Neural progenitor cell (in vitro differentiated cells): ENCODE data around the gene CRNN. TPM values are rescaled to one million over a fixed set of nuclear protein-coding genes. Genes with fewer than 3 reads are reported as not detected.

Source experiments
- DNase-seq: peaks from one replicate; pipeline ENCODE4 v3.0.0-alpha.2; 2016; ENCODE audit warnings: low spot score
- H2AFZ ChIP-seq: fragments of 200-600 bp; sonication (generic); replicated peaks from 2 replicates; pipeline ENCODE4 v1.6.1; 2016; ENCODE audit warnings: antibody characterized with exemption
- H3F3A ChIP-seq: fragments of 200-600 bp; sonication (generic); 2 replicates; pipeline ENCODE4 v1.6.1; 2016; ENCODE audit warnings: antibody characterized with exemption, low read depth
- H3K27ac ChIP-seq: fragments of 200-600 bp; sonication (generic); 2 replicates; pipeline ENCODE4 v1.5.1; 2016; ENCODE audit warnings: mild to moderate bottlenecking
- H3K27me3 ChIP-seq: fragments of 200-600 bp; sonication (generic); 2 replicates; pipeline ENCODE4 v1.6.1; 2016; ENCODE audit warnings: mild to moderate bottlenecking, moderate library complexity
- H3K36me3 ChIP-seq: fragments of 200-600 bp; sonication (generic); 2 replicates; pipeline ENCODE4 v1.5.1; 2016
- H3K4me1 ChIP-seq: fragments of 200-600 bp; sonication (generic); 2 replicates; pipeline ENCODE4 v1.6.1; 2016; ENCODE audit warnings: mixed run types
- H3K4me2 ChIP-seq: fragments of 200-600 bp; sonication (generic); 2 replicates; pipeline ENCODE4 v1.6.1; 2016
- H3K4me3 ChIP-seq: fragments of 200-600 bp; sonication (generic); 2 replicates; pipeline ENCODE4 v1.5.1; 2016
- H3K79me2 ChIP-seq: fragments of 200-600 bp; sonication (generic); 2 replicates; pipeline ENCODE4 v1.6.1; 2016; ENCODE audit warnings: low read depth
- H3K9ac ChIP-seq: fragments of 200-600 bp; sonication (generic); 2 replicates; pipeline ENCODE4 v1.6.1; 2016
- H3K9me3 ChIP-seq: fragments of 200-600 bp; sonication (generic); 2 replicates; pipeline ENCODE4 v1.5.1; 2016; ENCODE audit warnings: low read depth
- H4K20me1 ChIP-seq: fragments of 200-600 bp; sonication (generic); 2 replicates; pipeline ENCODE4 v1.6.1; 2016; ENCODE audit warnings: low read depth
- H3K27ac Mint-ChIP-seq: 3 replicates; pipeline ENCODE4 v1.8.0; 2021; ENCODE audit warnings: mixed read lengths
- H3K27me3 Mint-ChIP-seq: 2 replicates; pipeline ENCODE4 v1.8.0; 2022; ENCODE audit warnings: low read depth, mild to moderate bottlenecking, inconsistent platforms, moderate library complexity, mixed read lengths; ENCODE audit not compliant: insufficient read depth
- H3K36me3 Mint-ChIP-seq: 3 replicates; pipeline ENCODE4 v1.8.0; 2021; ENCODE audit warnings: mixed read lengths
- H3K4me1 Mint-ChIP-seq: 3 replicates; pipeline ENCODE4 v1.8.0; 2021; ENCODE audit warnings: mixed read lengths
- H3K4me3 Mint-ChIP-seq: 3 replicates; pipeline ENCODE4 v1.8.0; 2021; ENCODE audit warnings: mild to moderate bottlenecking, moderate library complexity, mixed read lengths
- H3K9me3 Mint-ChIP-seq: 3 replicates; pipeline ENCODE4 v1.8.0; 2020; ENCODE audit warnings: mixed read lengths
- CTCF ChIP-seq: fragments of 200-600 bp; sonication (generic); IDR thresholded peaks from 2 replicates; pipeline ENCODE4 v1.5.1; 2017; ENCODE audit warnings: antibody characterized with exemption, mild to moderate bottlenecking
- EZH2 ChIP-seq: fragments of 200-600 bp; sonication (generic); IDR thresholded peaks from 2 replicates; pipeline ENCODE4 v1.6.1; 2017; ENCODE audit warnings: antibody characterized with exemption, mild to moderate bottlenecking, moderate library complexity
- EZH2phosphoT487 ChIP-seq: fragments of 200-600 bp; sonication (generic); IDR thresholded peaks from 2 replicates; pipeline ENCODE4 v1.6.1; 2017; ENCODE audit warnings: antibody characterized with exemption
- total RNA-seq: library from RNA; depleted of rRNA; stranded (reverse); fragments of >200 nt; gene quantifications from 2 replicates; pipeline ENCODE4 v1.2.3, GENCODE V29; 2015; ENCODE audit warnings: low replicate concordance

CRNN gene
- total RNA-seq, 1 donor from 2014 or later = not detected

DNA sequence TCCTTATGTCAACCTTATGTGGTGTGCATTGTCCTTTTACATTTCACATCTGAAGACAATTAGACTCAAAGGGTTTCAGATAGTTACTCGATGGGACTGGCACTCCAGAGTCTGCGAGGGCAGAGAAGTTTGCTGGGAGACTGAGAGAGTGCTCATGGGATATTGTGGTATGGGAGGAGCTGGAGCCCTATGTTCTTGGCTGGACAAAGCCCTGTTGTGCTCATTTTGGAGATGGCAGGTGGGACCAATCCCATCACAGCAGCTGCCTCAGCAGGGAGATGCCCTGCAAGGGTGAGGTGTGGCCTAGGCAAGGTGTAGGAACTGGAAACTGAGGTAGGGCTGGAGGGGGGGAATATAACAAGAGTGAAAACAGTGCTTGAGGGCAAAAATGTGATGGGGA lies 43.5 kb upstream of the CRNN start:
- TF ChIP-seq EZH2 (no peak), EZH2phosphoT487 (no peak), CTCF (no peak)
- Histone ChIP-seq H3K36me3 (no peaks in the 10 kb centered on the region), H3K79me2 (no peaks in the 10 kb centered on the region), H3K27ac (no peak overlapping the region), H3K9me3 (peaks cover 21% of the 10 kb centered on the region), H3K27me3 (no peaks in the 10 kb centered on the region), H3K4me2 (no peak overlapping the region), H3F3A (no peaks in the 10 kb centered on the region), H3K4me1 (no peaks in the 10 kb centered on the region), H3K9ac (no peak overlapping the region), H3K4me3 (no peak overlapping the region), H2AFZ (no peak overlapping the region), H4K20me1 (no peaks in the 10 kb centered on the region)
- Mint-ChIP-seq H3K4me3 (no peak overlapping the region), H3K36me3 (no peaks in the 10 kb centered on the region), H3K4me1 (no peaks in the 10 kb centered on the region), H3K27me3 (peaks cover 3% of the 10 kb centered on the region), H3K9me3 (peaks cover 19% of the 10 kb centered on the region), H3K27ac (no peak overlapping the region)
- no peak for DNase-seq

GRCh38 chr1:152457071-152457470 lies 43.0 kb upstream of the CRNN start:
- Histone ChIP-seq H3K9me3 (peaks cover 24% of the 10 kb centered on the region), H3K4me2 (no peak overlapping the region), H3K4me3 (no peak overlapping the region), H3K4me1 (no peaks in the 10 kb centered on the region), H3F3A (no peaks in the 10 kb centered on the region), H3K9ac (no peak overlapping the region), H2AFZ (no peak overlapping the region), H3K27me3 (no peaks in the 10 kb centered on the region), H3K36me3 (no peaks in the 10 kb centered on the region), H3K27ac (no peak overlapping the region), H4K20me1 (no peaks in the 10 kb centered on the region), H3K79me2 (no peaks in the 10 kb centered on the region)
- Mint-ChIP-seq H3K27me3 (peaks cover 3% of the 10 kb centered on the region), H3K9me3 (peaks cover 18% of the 10 kb centered on the region), H3K4me3 (no peak overlapping the region), H3K4me1 (no peaks in the 10 kb centered on the region), H3K36me3 (no peaks in the 10 kb centered on the region), H3K27ac (no peak overlapping the region)
- DNase-seq = no peak
- no peak for TF ChIP-seq CTCF
- TF ChIP-seq EZH2 = no peak
- no peak for TF ChIP-seq EZH2phosphoT487

DNA sequence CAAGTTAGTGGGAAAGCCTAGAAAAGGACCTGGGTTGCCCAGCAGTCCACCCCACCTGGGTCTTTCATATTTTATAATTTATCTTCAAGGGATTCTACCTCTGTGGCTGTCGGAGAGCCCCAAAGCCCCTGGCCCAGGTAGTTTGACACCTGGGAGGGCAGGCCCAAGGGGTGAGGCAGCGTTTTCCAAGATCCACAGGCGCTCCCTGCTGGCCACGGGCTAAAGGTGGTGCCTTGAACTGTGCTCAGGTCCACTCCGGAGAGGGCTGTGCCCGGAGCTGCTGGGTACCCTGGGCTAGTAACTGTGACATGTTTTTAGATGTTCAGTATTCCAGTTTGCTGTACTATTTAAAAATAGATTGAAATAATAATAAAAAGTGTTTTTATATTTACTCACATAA lies 37.2 kb upstream of the CRNN start:
- Histone ChIP-seq H3K27me3 (no peaks in the 10 kb centered on the region), H3K9me3 (peaks cover 32% of the 10 kb centered on the region), H3K27ac (no peak overlapping the region), H3K36me3 (no peaks in the 10 kb centered on the region), H3K9ac (no peak overlapping the region), H3K4me2 (no peak overlapping the region), H3K79me2 (no peaks in the 10 kb centered on the region), H2AFZ (no peak overlapping the region), H3K4me1 (no peaks in the 10 kb centered on the region), H3F3A (no peaks in the 10 kb centered on the region), H3K4me3 (no peak overlapping the region), H4K20me1 (no peaks in the 10 kb centered on the region)
- TF ChIP-seq EZH2 (no peak), CTCF (no peak), EZH2phosphoT487 (no peak)
- DNase-seq = no peak
- Mint-ChIP-seq H3K4me1 (no peaks in the 10 kb centered on the region), H3K27me3 (no peaks in the 10 kb centered on the region), H3K36me3 (no peaks in the 10 kb centered on the region), H3K27ac (no peak overlapping the region), H3K4me3 (no peak overlapping the region), H3K9me3 (peaks cover 3% of the 10 kb centered on the region)

GRCh38 chr1:152449661-152450060 lies 35.6 kb upstream of the CRNN start:
- Histone ChIP-seq H3K27ac (no peak overlapping the region), H2AFZ (no peak overlapping the region), H3K79me2 (no peaks in the 10 kb centered on the region), H3K9ac (no peak overlapping the region), H3F3A (no peaks in the 10 kb centered on the region), H3K9me3 (peaks cover 28% of the 10 kb centered on the region), H4K20me1 (no peaks in the 10 kb centered on the region), H3K27me3 (no peaks in the 10 kb centered on the region), H3K4me1 (no peaks in the 10 kb centered on the region), H3K4me2 (no peak overlapping the region), H3K4me3 (no peak overlapping the region), H3K36me3 (no peaks in the 10 kb centered on the region)
- Mint-ChIP-seq H3K36me3 (no peaks in the 10 kb centered on the region), H3K9me3 (no peaks in the 10 kb centered on the region), H3K4me1 (no peaks in the 10 kb centered on the region), H3K4me3 (no peak overlapping the region), H3K27ac (no peak overlapping the region), H3K27me3 (no peaks in the 10 kb centered on the region)
- no peak for TF ChIP-seq EZH2phosphoT487
- no peak for TF ChIP-seq CTCF
- TF ChIP-seq EZH2 = no peak
- no peak for DNase-seq
